Psoas muscle (tissue), 8 donors: ENCODE results near the gene LRRC10B. TPM values are rescaled to one million over a fixed set of nuclear protein-coding genes. Genes with fewer than 3 reads are reported as not detected.

Source experiments
- ATAC-seq, 4 donors: fragments of 200-7000 bp; cut with Tn5 transposase; one replicate each; pipeline ENCODE4 v1.9.1; 2020; ENCODE audit warnings: moderate library complexity in 3 of 4, mild to moderate bottlenecking in 2 of 4
- DNase-seq, 2 donors: peaks; one replicate each; pipeline ENCODE4 v3.0.0-alpha.2; 2020
- H3K27ac ChIP-seq: fragments of 200-600 bp; one replicate; pipeline ENCODE4 v1.8.0; 2022
- H3K27me3 ChIP-seq, 3 donors: fragments of 200-600 bp in 1 of 3; one replicate each; pipeline versions ENCODE4 v1.6.1 to v1.8.0; 2013 to 2022; ENCODE audit warnings: low read length in 2 of 3, mild to moderate bottlenecking in 2 of 3, moderate library complexity in 1 of 3; ENCODE audit not compliant: insufficient read depth in 3 of 3
- H3K36me3 ChIP-seq, 2 donors: fragments of 200-600 bp in 1 of 2; one replicate each; pipeline versions ENCODE4 v1.6.1 to v1.8.0; 2013 to 2022; ENCODE audit warnings: low read depth in 1 of 2, mild to moderate bottlenecking in 1 of 2, moderate library complexity in 1 of 2; ENCODE audit not compliant: insufficient read depth in 1 of 2
- H3K4me1 ChIP-seq: fragments of 200-600 bp; one replicate; pipeline ENCODE4 v1.8.0; 2022
- H3K4me3 ChIP-seq: fragments of 200-600 bp; one replicate; pipeline ENCODE4 v1.8.0; 2022; ENCODE audit warnings: mild to moderate bottlenecking
- H3K9me3 ChIP-seq: fragments of 200-600 bp; one replicate; pipeline ENCODE4 v1.8.0; 2022
- CTCF ChIP-seq: fragments of 200-600 bp; IDR thresholded peaks from one replicate; pipeline ENCODE4 v1.8.0; 2022; ENCODE audit warnings: antibody characterized with exemption
- WGBS, 3 donors: extraction: QIAGEN DNeasy Blood & Tissue Kit; methylation state at CpG; one replicate each; pipeline versions ENCODE4 v1.1.6 to v1.1.7; 2013; 5-methylcytosine and 5-hydroxymethylcytosine counted together
- intact Hi-C, 2 donors: fragments of 100-400 bp; cut with DNase I; formaldehyde crosslinking; loops; one replicate each; pipeline versions ENCODE4 v1.11.0 to v1.14.2; 2022
- polyA plus RNA-seq, 3 donors: library from polyadenylated mRNA; stranded (reverse); fragments of 200-250 nt; gene quantifications; one replicate each; pipeline ENCODE4 v1.2.3, GENCODE V29; 2013
- total RNA-seq, 4 donors: library from RNA; stranded (reverse); fragmentation: NEBNext Ultra II Directional in 2 of 4; extraction: Animal tissue kit (Norgen Biotek cat#: 25700) in 2 of 4; gene quantifications; one replicate each; pipeline versions ENCODE4 v1.2.1 to v1.2.4, GENCODE V29; 2021 to 2023
- donor health status: healthy with polysubstance abuse.
- donor health status: DM: no; HTN: no; CAD: no; lungs with moderate emphysema.
- donor health status: Bipolar disorder and iron deficiency.
- donor health status: healthy.
- donor health status: DM: yes; HTN: yes; CAD: no.
- donor health status: DM: no; HTN: no; CAD: no.
- donor health status: DM: no; HTN: no; CAD: no.
- donor health status: DM: yes; HTN: yes; CAD: no.

Gene LRRC10B
- total and polyA plus RNA-seq, 7 donors = 0.24 to 2.1 (median 0.52) TPM; not detected in 1

- H3K27ac ChIP-seq = no peak overlapping the region
- TF ChIP-seq CTCF = no peak
- ATAC-seq (no peak), DNase-seq (no peak)
- peaks cover 0 to 3% (median 2%) of the 10 kb centered on the region in 3 donors for H3K27me3 ChIP-seq
- no peaks in the 10 kb centered on the region for H3K36me3 ChIP-seq
- H3K4me1 ChIP-seq = no peaks in the 10 kb centered on the region
- H3K4me3 ChIP-seq = no peak overlapping the region
- 85 to 91% (median 91%) methylated on average over 12 of the region's 12 CpGs for WGBS, 3 donors
- H3K9me3 ChIP-seq = no peaks in the 10 kb centered on the region
- intact Hi-C loops = no loop called here
These were observed 15.9 kb downstream of the LRRC10B start for GRCh38 chr11:61524446-61524845.

GRCh38 chr11:61524963-61525587 lies 16.5 kb downstream of the LRRC10B start:
- no peak overlapping the region for H3K27ac ChIP-seq
- H3K4me3 ChIP-seq = no peak overlapping the region
- TF ChIP-seq CTCF = no peak
- WGBS, 3 donors = 87 to 88% (median 87%) methylated on average over 19 of the region's 19 CpGs
- intact Hi-C loops = no loop called here
- no peak for ATAC-seq
- H3K27me3 ChIP-seq = peaks cover 0 to 8% (median 2%) of the 10 kb centered on the region in 3 donors
- no peak for DNase-seq
- H3K4me1 ChIP-seq = no peaks in the 10 kb centered on the region
- no peaks in the 10 kb centered on the region for H3K9me3 ChIP-seq
- no peaks in the 10 kb centered on the region for H3K36me3 ChIP-seq

- Histone ChIP-seq H3K4me1 (no peaks in the 10 kb centered on the region), H3K27ac (no peak overlapping the region), H3K36me3 (no peaks in the 10 kb centered on the region), H3K9me3 (no peaks in the 10 kb centered on the region), H3K27me3 (peaks cover 0 to 8% (median 2%) of the 10 kb centered on the region in 3 donors), H3K4me3 (no peak overlapping the region)
- 94 to 95% (median 95%) methylated on average over 1 of the region's 1 CpG for WGBS, 3 donors
- no peak for ATAC-seq
- intact Hi-C loops = no loop called here
- DNase-seq = no peak
- TF ChIP-seq CTCF = no peak
These were observed 17.7 kb downstream of the LRRC10B start for GRCh38 chr11:61526229-61526628.

DNA sequence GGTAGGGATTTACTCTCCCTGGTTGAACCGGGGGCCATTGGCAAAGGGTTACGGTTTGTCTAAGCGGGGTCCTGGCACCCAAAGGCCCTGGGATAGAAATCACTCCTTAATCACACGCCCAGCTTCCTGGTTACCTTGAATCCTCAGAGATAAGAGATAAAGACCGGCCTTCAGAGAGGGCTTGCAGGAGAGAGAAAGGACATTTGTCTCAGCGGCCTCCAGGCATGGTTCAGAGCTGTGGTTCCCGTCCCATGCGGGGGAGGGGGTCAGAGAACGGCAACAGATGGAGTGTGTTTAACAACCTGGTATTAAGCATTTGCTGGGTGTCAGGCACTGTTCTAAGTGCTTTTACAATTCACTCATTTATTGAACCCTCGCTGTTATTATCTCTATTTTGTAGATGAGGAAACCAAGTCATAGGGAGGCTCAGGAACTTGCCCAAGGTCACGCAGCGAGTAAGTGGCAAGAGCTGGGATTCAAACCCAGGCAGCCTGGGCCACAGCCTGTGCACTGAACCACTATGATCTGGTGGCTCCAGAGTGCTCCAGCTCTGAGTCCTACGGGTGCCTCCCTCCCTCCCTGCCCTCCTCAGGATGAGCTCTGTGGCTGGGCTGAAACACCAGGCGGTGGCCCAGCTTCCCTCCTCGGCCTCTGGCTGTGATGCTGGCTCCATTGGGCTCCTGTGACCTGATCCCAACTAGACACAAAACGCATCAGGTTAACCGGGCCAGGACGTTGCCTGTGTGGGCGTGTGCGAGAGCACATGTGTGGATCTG lies 18.6 kb downstream of the LRRC10B start:
- intact Hi-C loops = no loop called here
- Histone ChIP-seq H3K9me3 (no peaks in the 10 kb centered on the region), H3K4me3 (no peak overlapping the region), H3K27me3 (peaks cover 0 to 8% (median 2%) of the 10 kb centered on the region in 3 donors), H3K36me3 (no peaks in the 10 kb centered on the region), H3K4me1 (no peaks in the 10 kb centered on the region), H3K27ac (no peak overlapping the region)
- no peak for DNase-seq
- TF ChIP-seq CTCF = no peak
- 82 to 88% (median 83%) methylated on average over 20 of the region's 20 CpGs for WGBS, 3 donors
- no peak for ATAC-seq
